GM10266 (cell line): ENCODE results near the gene CCDC150.

Source experiments
- DNase-seq: peaks from one replicate; pipeline ENCODE4 v3.0.0; 2012; ENCODE audit errors: extremely low spot score
- CTCF ChIP-seq: IDR thresholded peaks from 2 replicates; pipeline ENCODE4 v1.5.1; 2012; ENCODE audit warnings: mild to moderate bottlenecking, low read depth; ENCODE audit not compliant: control insufficient read depth, insufficient read depth; ENCODE audit errors: missing control alignments

The CCDC150 gene

GRCh38 chr2:196594158-196594557 is 45.4 kb upstream of the CCDC150 start:
- no peak for TF ChIP-seq CTCF
- DNase-seq, result no peak

GRCh38 chr2:196597531-196597930 is 42.0 kb upstream of the CCDC150 start:
- TF ChIP-seq CTCF, result no peak
- DNase-seq, result no peak

GRCh38 chr2:196598412-196598811 is 41.1 kb upstream of the CCDC150 start:
- no peak for DNase-seq
- no peak for TF ChIP-seq CTCF

- no peak for TF ChIP-seq CTCF
- DNase-seq, result no peak
Measured at GRCh38 chr2:196598846-196599245, 40.7 kb upstream of the CCDC150 start.

GRCh38 chr2:196601430-196602306 is 37.8 kb upstream of the CCDC150 start:
- no peak for DNase-seq
- no peak for TF ChIP-seq CTCF

- no peak for DNase-seq
- no peak for TF ChIP-seq CTCF
Measured at GRCh38 chr2:196604196-196604595, 35.3 kb upstream of the CCDC150 start.

- DNase-seq, result no peak
- no peak for TF ChIP-seq CTCF
Measured at GRCh38 chr2:196606516-196606915, 33.0 kb upstream of the CCDC150 start.
